GM12873 (cell line): ENCODE data around the gene CPE.

Experiments
- TF ChIP-seq, protein P1 (sequence below): IDR thresholded peaks from 2 replicates; pipeline ENCODE4 v1.5.1; 2012; ENCODE audit warnings: low read depth, mild to moderate bottlenecking, moderate library complexity, low read length, control low read depth; ENCODE audit not compliant: insufficient read depth; ENCODE audit errors: missing control alignments

Gene CPE

DNA sequence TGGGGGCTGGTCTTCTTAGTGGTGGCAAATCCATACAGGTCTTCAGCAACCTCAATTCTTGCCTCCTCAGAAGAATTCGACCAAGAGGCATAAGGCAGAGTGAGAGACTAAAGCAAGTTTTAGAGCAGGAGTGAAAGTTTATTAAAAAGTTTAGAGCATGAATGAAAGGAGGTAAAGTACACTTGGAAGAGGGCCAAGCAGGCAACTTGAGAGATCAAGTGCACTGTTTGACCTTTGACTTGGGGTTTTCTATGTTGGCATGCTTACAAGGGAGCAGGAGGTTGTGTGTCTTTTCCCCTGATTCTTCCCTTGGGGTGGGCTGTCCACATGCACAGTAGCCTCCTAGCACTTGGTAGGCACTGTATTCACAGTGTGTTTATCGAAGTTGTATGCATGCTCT, 91.2 kb downstream of the CPE start:
- TF ChIP-seq, protein P1, sequence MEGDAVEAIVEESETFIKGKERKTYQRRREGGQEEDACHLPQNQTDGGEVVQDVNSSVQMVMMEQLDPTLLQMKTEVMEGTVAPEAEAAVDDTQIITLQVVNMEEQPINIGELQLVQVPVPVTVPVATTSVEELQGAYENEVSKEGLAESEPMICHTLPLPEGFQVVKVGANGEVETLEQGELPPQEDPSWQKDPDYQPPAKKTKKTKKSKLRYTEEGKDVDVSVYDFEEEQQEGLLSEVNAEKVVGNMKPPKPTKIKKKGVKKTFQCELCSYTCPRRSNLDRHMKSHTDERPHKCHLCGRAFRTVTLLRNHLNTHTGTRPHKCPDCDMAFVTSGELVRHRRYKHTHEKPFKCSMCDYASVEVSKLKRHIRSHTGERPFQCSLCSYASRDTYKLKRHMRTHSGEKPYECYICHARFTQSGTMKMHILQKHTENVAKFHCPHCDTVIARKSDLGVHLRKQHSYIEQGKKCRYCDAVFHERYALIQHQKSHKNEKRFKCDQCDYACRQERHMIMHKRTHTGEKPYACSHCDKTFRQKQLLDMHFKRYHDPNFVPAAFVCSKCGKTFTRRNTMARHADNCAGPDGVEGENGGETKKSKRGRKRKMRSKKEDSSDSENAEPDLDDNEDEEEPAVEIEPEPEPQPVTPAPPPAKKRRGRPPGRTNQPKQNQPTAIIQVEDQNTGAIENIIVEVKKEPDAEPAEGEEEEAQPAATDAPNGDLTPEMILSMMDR: no peak

- TF ChIP-seq, protein P1: no peak
Observed at GRCh38 chr4:165472943-165473676, 94.3 kb downstream of the CPE start.

DNA sequence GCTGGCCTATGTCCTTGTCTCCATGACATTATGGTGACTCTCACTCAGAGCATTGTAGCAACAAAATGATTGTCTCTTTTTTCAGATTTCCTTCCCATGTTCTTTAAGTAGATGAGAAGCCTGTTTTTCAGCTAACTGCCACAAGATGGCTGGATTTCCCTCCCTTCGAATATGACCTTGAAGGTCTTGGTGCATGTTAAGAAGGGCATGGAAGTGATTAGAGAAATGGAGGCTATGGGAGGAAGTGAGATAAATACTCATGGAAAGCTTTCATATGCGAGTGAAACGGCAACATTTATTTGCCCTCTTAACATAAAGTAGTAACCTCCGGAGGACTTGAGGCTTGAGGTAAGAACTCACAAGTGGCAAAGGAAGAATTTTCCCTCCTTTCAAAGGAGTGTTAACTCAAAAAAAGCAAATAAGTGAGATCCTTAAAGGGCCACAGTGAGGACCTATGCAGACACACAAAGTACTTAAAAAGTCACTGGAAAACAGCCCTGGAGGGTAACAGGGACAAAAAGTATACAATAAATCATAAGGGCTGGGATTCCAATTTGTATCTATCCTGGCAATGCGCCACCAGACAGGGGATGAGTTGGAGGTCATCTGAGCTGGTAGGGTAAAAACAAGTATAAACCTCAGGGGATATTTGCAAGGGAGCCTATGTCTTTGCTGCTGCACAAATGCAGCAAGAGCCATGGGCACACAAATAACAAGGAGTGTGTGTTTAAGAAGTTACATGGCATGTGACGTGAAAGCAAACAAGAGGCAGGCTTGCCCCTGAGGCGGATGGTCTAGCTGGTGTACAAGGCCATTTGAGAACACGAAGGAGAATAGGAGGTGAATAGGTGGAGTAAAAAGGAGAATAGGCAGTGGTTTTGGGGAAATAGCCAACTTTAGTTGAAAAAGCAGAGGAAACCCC, 96.2 kb downstream of the CPE start:
- TF ChIP-seq, protein P1: no peak

DNA sequence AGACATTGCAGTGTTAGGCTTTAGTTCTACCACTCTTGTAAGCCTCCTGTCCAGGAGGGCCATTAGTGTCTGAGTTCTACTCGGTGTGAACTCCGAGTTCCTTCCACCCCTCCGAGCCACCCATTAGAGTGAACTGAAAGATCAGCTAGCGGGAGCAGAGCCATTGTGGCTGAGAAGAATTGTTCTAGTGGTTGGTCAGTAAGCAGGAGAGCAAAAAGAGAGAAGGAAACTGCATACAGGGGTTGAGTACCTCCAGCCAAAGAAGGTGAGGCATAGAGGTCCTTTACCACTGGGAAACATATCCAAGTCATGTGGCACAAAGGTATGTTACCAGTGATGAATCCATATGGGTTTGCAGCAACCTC, 96.9 kb downstream of the CPE start:
- TF ChIP-seq, protein P1: no peak

DNA sequence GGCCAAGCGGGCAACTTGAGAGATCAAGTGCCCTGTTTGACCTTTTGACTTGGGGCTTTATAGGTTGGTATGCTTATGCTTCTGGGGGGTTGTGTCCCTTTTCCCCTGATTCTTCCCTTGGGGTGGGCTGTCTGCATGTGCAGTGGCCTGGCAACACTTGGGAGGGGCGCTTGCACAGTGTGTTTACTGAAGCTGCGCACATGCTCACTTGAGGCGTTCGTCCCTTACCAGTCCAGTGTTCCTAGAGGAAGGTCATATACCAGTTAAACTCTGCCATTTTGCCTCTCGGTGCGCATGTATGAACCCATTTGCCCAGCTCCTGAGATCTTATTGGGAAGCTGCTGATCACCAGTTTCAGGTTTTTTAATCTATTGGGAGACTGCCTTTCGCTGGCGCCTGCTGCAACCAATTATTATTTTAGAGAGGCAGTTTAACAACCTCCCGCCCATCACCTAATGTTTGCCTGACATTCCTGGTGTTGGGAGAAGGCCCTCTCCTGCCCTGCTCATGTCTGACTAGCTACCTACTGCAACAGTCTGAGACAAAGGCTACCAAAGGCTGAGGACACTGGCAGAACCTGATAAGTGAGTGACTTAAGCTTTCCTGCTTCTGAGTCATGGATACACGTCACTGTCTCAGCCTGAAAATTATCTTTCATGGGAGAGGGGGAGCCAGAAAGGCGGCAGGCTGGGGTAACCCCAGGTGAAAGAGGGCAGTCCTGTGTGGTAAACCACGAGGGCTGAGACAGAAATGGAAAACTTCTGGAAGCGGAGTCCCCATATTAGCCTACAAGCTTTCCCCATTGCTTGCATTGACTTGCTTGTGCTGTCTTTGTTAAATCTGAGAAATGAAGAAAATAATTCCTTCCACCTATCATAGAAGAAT, 97.6 kb downstream of the CPE start:
- TF ChIP-seq, protein P1: no peak

- TF ChIP-seq, protein P1: no peak
Observed at GRCh38 chr4:165477799-165478198, 99.0 kb downstream of the CPE start.
